Fibroblast of lung (primary cell): ENCODE measurements around the gene IQCB1. TPM values are rescaled to one million over a fixed set of nuclear protein-coding genes. Genes with fewer than 3 reads are reported as not detected.
"Not testable (repeated sequence)": the region's sequence is repeated elsewhere in the genome, so short reads cannot be mapped to it uniquely, and the experiment has no call there.

Source experiments
- DNase-seq, 2 donors: peaks; one replicate each; pipeline versions ENCODE4 v3.0.0 to v3.0.0-alpha.2; 2010; ENCODE audit warnings: low read depth in 2 of 2
- H2AFZ ChIP-seq: 2 replicates; pipeline ENCODE4 v1.5.1; 2012; ENCODE audit warnings: low read length, control low read depth, inconsistent platforms
- H3K27ac ChIP-seq: 2 replicates; pipeline ENCODE4 v1.5.1; 2011; ENCODE audit warnings: low read length, control low read depth; ENCODE audit not compliant: insufficient read depth
- H3K27me3 ChIP-seq: 2 replicates; pipeline ENCODE4 v1.5.1; 2011; ENCODE audit warnings: mild to moderate bottlenecking, low read length; ENCODE audit not compliant: control insufficient read depth, insufficient read depth
- H3K36me3 ChIP-seq: 2 replicates; pipeline ENCODE4 v1.5.1; 2011; ENCODE audit warnings: low read length; ENCODE audit not compliant: control insufficient read depth, insufficient read depth
- H3K4me1 ChIP-seq: 2 replicates; pipeline ENCODE4 v1.5.1; 2011; ENCODE audit warnings: low read length; ENCODE audit not compliant: control insufficient read depth, insufficient read depth; ENCODE audit errors: extremely low read depth
- H3K4me2 ChIP-seq: 2 replicates; pipeline ENCODE4 v1.5.1; 2011; ENCODE audit warnings: low read length, control low read depth; ENCODE audit not compliant: insufficient read depth; ENCODE audit errors: extremely low read depth
- H3K4me3 ChIP-seq, 4 experiments: fragments of 200-600 bp in 1 of 4; sonication (generic) in 1 of 4; replicated peaks in 1 of 4; 2 replicates each; pipeline ENCODE4 v1.5.1; 2011 to 2016; ENCODE audit warnings: low read length in 4 of 4, low read depth in 3 of 4, mild to moderate bottlenecking in 3 of 4, control low read depth in 2 of 4, inconsistent platforms in 1 of 4, mixed read lengths in 1 of 4; ENCODE audit not compliant: insufficient read depth in 1 of 4; ENCODE audit errors: control extremely low read depth in 1 of 4
- H3K79me2 ChIP-seq: 2 replicates; pipeline ENCODE4 v1.5.1; 2012; ENCODE audit warnings: mild to moderate bottlenecking, low read length, inconsistent platforms; ENCODE audit not compliant: control insufficient read depth, insufficient read depth
- H3K9ac ChIP-seq: 2 replicates; pipeline ENCODE4 v1.5.1; 2011; ENCODE audit warnings: mild to moderate bottlenecking, low read length, control low read depth; ENCODE audit not compliant: insufficient read depth
- H3K9me3 ChIP-seq: 2 replicates; pipeline ENCODE4 v1.5.1; 2012; ENCODE audit warnings: low read depth, low read length; ENCODE audit not compliant: control insufficient read depth, insufficient read depth
- H4K20me1 ChIP-seq: 2 replicates; pipeline ENCODE4 v1.5.1; 2011; ENCODE audit warnings: low read length; ENCODE audit not compliant: control insufficient read depth, insufficient read depth; ENCODE audit errors: extremely low read depth
- EZH2 ChIP-seq: IDR thresholded peaks from 2 replicates; pipeline ENCODE4 v1.5.1; 2012; ENCODE audit warnings: low read length, control low read depth, mild to moderate bottlenecking; ENCODE audit errors: missing control alignments
- polyA plus RNA-seq, 2 donors: library from polyadenylated mRNA; depleted of rRNA in 1 of 2; stranded (reverse) in 1 of 2; unstranded in 1 of 2; fragments of >200 nt; gene quantifications; 2 replicates each; pipeline ENCODE4 v1.2.1, GENCODE V29; 2011 to 2012; ENCODE audit warnings: missing spikeins in 1 of 2
- total RNA-seq: library from RNA; depleted of rRNA; stranded (reverse); fragments of >200 nt; gene quantifications from 2 replicates; pipeline ENCODE4 v1.2.1, GENCODE V29; 2014
- TF ChIP-seq, protein P1 (sequence below), 2 donors: IDR thresholded peaks in 1 of 2; conservative IDR thresholded peaks in 1 of 2; 1 replicate in 1 of 2; 2 replicates in 1 of 2; pipeline ENCODE4 v1.5.1; 2011 to 2012; ENCODE audit warnings: low read length in 2 of 2, control low read depth in 1 of 2, inconsistent platforms in 1 of 2, low read depth in 1 of 2, mild to moderate bottlenecking in 1 of 2

Gene IQCB1
- total and polyA plus RNA-seq, 2 donors (not counting 1 experiment from before 2014, with no cell fraction given) = 9.2 to 19.3 TPM

GRCh38 chr3:121775095-121775494 is 59.8 kb downstream of the IQCB1 start:
- not testable (repeated sequence) for H4K20me1 ChIP-seq, DNase-seq, H3K27ac ChIP-seq, H3K9ac ChIP-seq, H2AFZ ChIP-seq, H3K4me2 ChIP-seq, H3K9me3 ChIP-seq, H3K4me1 ChIP-seq, H3K4me3 ChIP-seq, H3K36me3 ChIP-seq, H3K27me3 ChIP-seq, H3K79me2 ChIP-seq

GRCh38 chr3:121769246-121769645 is 65.6 kb downstream of the IQCB1 start:
- Histone ChIP-seq H3K4me1 (no peaks in the 10 kb centered on the region), H3K4me2 (no peak overlapping the region), H3K27me3 (no peaks in the 10 kb centered on the region), H3K36me3 (no peaks in the 10 kb centered on the region), H3K79me2 (no peaks in the 10 kb centered on the region), H3K9me3 (no peaks in the 10 kb centered on the region), H4K20me1 (no peaks in the 10 kb centered on the region), H3K27ac (no peak overlapping the region), H3K4me3 (no peak overlapping the region), H3K9ac (no peak overlapping the region), H2AFZ (no peak overlapping the region)
- TF ChIP-seq, protein P1, sequence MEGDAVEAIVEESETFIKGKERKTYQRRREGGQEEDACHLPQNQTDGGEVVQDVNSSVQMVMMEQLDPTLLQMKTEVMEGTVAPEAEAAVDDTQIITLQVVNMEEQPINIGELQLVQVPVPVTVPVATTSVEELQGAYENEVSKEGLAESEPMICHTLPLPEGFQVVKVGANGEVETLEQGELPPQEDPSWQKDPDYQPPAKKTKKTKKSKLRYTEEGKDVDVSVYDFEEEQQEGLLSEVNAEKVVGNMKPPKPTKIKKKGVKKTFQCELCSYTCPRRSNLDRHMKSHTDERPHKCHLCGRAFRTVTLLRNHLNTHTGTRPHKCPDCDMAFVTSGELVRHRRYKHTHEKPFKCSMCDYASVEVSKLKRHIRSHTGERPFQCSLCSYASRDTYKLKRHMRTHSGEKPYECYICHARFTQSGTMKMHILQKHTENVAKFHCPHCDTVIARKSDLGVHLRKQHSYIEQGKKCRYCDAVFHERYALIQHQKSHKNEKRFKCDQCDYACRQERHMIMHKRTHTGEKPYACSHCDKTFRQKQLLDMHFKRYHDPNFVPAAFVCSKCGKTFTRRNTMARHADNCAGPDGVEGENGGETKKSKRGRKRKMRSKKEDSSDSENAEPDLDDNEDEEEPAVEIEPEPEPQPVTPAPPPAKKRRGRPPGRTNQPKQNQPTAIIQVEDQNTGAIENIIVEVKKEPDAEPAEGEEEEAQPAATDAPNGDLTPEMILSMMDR (conservative IDR thresholded peaks at IDR 0.05 in 1 of 2, IDR thresholded peaks at IDR 0.05 in 1 of 2; ENCODE audit: low read depth in 1 of 2, low read length in 2 of 2) = no peak
- TF ChIP-seq EZH2 = no peak
- DNase-seq = no peak

DNA sequence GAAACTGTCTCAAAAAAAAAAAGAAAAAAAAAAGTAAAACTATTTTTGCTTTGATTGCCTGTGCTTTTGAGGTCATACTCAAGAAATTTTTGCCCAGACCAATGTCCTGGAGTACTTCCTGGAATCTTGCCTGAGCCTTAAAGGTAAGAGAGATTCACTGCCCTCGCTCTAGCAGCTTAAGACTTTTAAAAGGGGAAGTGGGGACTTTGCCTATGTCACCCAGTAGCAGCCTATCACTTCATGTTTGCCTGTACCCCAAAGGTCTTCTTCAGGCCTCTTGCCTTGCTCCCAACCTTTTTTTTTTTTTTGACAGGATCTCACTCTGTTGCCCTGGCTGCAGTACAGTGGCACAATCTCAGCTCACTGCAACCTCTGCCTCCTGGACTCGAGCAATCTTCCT is 66.4 kb downstream of the IQCB1 start:
- H3K4me3 ChIP-seq = no peak overlapping the region
- DNase-seq = no peak
- H3K4me2 ChIP-seq = no peak overlapping the region
- H3K4me1 ChIP-seq = no peaks in the 10 kb centered on the region
- H3K9ac ChIP-seq = no peak overlapping the region
- H3K36me3 ChIP-seq = no peaks in the 10 kb centered on the region
- H3K79me2 ChIP-seq = no peaks in the 10 kb centered on the region
- TF ChIP-seq, protein P1 (conservative IDR thresholded peaks at IDR 0.05 in 1 of 2, IDR thresholded peaks at IDR 0.05 in 1 of 2; ENCODE audit: low read depth in 1 of 2, low read length in 2 of 2) = no peak
- no peak for TF ChIP-seq EZH2
- H3K27me3 ChIP-seq = no peaks in the 10 kb centered on the region
- no peak overlapping the region for H3K27ac ChIP-seq
- no peaks in the 10 kb centered on the region for H3K9me3 ChIP-seq
- H4K20me1 ChIP-seq = no peaks in the 10 kb centered on the region
- no peak overlapping the region for H2AFZ ChIP-seq
